Heart left ventricle (tissue), 16 donors: ENCODE measurements around the gene TTLL7. TPM values are rescaled to one million over a fixed set of nuclear protein-coding genes. Genes with fewer than 3 reads are reported as not detected.
"Not testable (repeated sequence)": the region's sequence is repeated elsewhere in the genome, so short reads cannot be mapped to it uniquely, and the experiment has no call there.

Source experiments
- ATAC-seq, 4 donors: fragments of 200-7000 bp; cut with Tn5 transposase; one replicate each; pipeline ENCODE4 v1.9.1; 2020 to 2022; ENCODE audit warnings: moderate library complexity in 4 of 4, mild to moderate bottlenecking in 3 of 4, moderate number of reproducible peaks in 1 of 4
- DNase-seq, 5 donors: peaks; one replicate each; pipeline ENCODE4 v3.0.0-alpha.2; 2020
- H3K27ac ChIP-seq, 12 donors: fragments of 200-600 bp; sonication (generic) in 4 of 12; one replicate each; pipeline versions ENCODE4 v1.5.0 to v1.8.0; 2016 to 2022; ENCODE audit warnings: mild to moderate bottlenecking in 2 of 12
- H3K27me3 ChIP-seq, 9 donors: fragments of 200-600 bp; sonication (generic) in 2 of 9; one replicate each; pipeline versions ENCODE4 v1.5.1 to v1.8.0; 2016 to 2022; ENCODE audit warnings: mild to moderate bottlenecking in 3 of 9
- H3K36me3 ChIP-seq, 9 donors: fragments of 200-600 bp; sonication (generic) in 2 of 9; one replicate each; pipeline versions ENCODE4 v1.5.0 to v1.8.0; 2018 to 2022; ENCODE audit warnings: mild to moderate bottlenecking in 2 of 9
- H3K4me1 ChIP-seq, 12 donors: fragments of 200-600 bp; sonication (generic) in 4 of 12; one replicate each; pipeline versions ENCODE4 v1.5.0 to v1.8.0; 2016 to 2022; ENCODE audit warnings: mild to moderate bottlenecking in 3 of 12
- H3K4me3 ChIP-seq, 12 donors: fragments of 200-600 bp; sonication (generic) in 4 of 12; one replicate each; pipeline versions ENCODE4 v1.5.0 to v1.8.0; 2017 to 2022; ENCODE audit warnings: mild to moderate bottlenecking in 9 of 12, moderate library complexity in 4 of 12
- H3K9me3 ChIP-seq, 12 donors: fragments of 200-600 bp; sonication (generic) in 4 of 12; one replicate each; pipeline versions ENCODE4 v1.5.0 to v1.8.0; 2016 to 2022; ENCODE audit warnings: mild to moderate bottlenecking in 1 of 12
- CTCF ChIP-seq, 12 donors: fragments of 200-600 bp; sonication (generic) in 4 of 12; IDR thresholded peaks; one replicate each; pipeline versions ENCODE4 v1.5.0 to v1.8.0; 2018 to 2022; ENCODE audit warnings: antibody characterized with exemption in 12 of 12, mild to moderate bottlenecking in 5 of 12
- POLR2A ChIP-seq, 2 donors: fragments of 450-650 bp; IDR thresholded peaks; one replicate each; pipeline ENCODE4 v1.6.1; 2017; ENCODE audit warnings: antibody characterized with exemption in 2 of 2, mild to moderate bottlenecking in 2 of 2, moderate library complexity in 2 of 2
- WGBS, 4 donors: extraction: QIAGEN DNeasy Blood & Tissue Kit in 2 of 4; methylation state at CpG; one replicate each; pipeline versions ENCODE4 v1.1.5 to v1.1.7; 2013 to 2018; 5-methylcytosine and 5-hydroxymethylcytosine counted together
- intact Hi-C, 10 donors: fragments of 100-400 bp; cut with DNase I; formaldehyde crosslinking; loops; one replicate each; pipeline versions ENCODE4 v1.11.1 to v1.14.2; 2022
- polyA plus RNA-seq, 2 donors: library from polyadenylated mRNA; stranded (reverse); fragments of 200-250 nt; gene quantifications; one replicate each; pipeline ENCODE4 v1.2.3, GENCODE V29; 2013
- total RNA-seq, 9 donors: library from RNA; depleted of rRNA in 2 of 9; stranded (reverse); fragments of >200 nt in 2 of 9; fragmentation: NEBNext Ultra II Directional in 3 of 9; extraction: Animal tissue kit (Norgen Biotek cat#: 25700) in 3 of 9; gene quantifications; one replicate each; pipeline versions ENCODE4 v1.1.0 to v1.2.4, GENCODE V29; 2016 to 2023
- donor health status: ischemic (EF 13 %, LVEDD 7.1; RV severe dilation, severe dysfunction).
- donor health status: healthy with polysubstance abuse.
- donor health status: DM: no; HTN: yes; CAD: no.
- donor health status: DM: no; HTN: no; CAD: no.
- donor health status: ischemic (EF 25% LVEDD 6.9; RV normal size, moderate dysfunction).
- donor health status: ischemic (EF 25% LVEDD 5.7; RV mildly dilated, moderate dysfunction).
- donor health status: healthy.
- donor health status: DM: yes; HTN: yes; CAD: no.
- donor health status: ischemic (EF 35%, LVEDD 5.7; RV mildly dilated, moderate dysfunction).
- donor health status: nonischemic (EF 11% LVEDD 7.7; RV severe dilation, severe dysfunction).
- donor health status: DM: yes; HTN: yes; CAD: no.
- donor health status: PGD.
- donor health status: ischemic (EF 29% LVEDD 5.4; RV normal size, mild dysfunction).
- donor health status: nonischemic (EF 23%, LVEDD 6.1; RV moderate dilation, normal function).

Gene TTLL7
- total and polyA plus RNA-seq, 11 donors = 0.87 to 12.8 (median 3.2) TPM

GRCh38 chr1:83994111-83994510, 4.8 kb downstream of the TTLL7 start:
- DNase-seq (no peak), ATAC-seq (no peak)
- no peak overlapping the region for H3K4me3 ChIP-seq
- peaks cover 0 to 17% (median 0%) of the 10 kb centered on the region in 9 donors for H3K27me3 ChIP-seq
- H3K27ac ChIP-seq = no peak overlapping the region
- WGBS, 4 donors = 72 to 94% (median 78%) methylated on average over 1 of the region's 1 CpG
- H3K36me3 ChIP-seq = no peaks in the 10 kb centered on the region
- no peaks in the 10 kb centered on the region for H3K9me3 ChIP-seq
- H3K4me1 ChIP-seq = peaks cover 0 to 18% (median 0%) of the 10 kb centered on the region in 12 donors
- intact Hi-C loops = loop anchor here in 2 of 10 donors (10.0 kb wide), 1 partner anchor 131 kb away; no protein-coding TSS in a partner anchor
- TF ChIP-seq POLR2A (IDR thresholded peaks at IDR 0.05) (no peak), CTCF (IDR thresholded peaks at IDR 0.05) (no peak)

- peaks cover 0 to 23% (median 0%) of the 10 kb centered on the region in 12 donors for H3K9me3 ChIP-seq
- TF ChIP-seq CTCF (IDR thresholded peaks at IDR 0.05) (no peak), POLR2A (IDR thresholded peaks at IDR 0.05) (no peak)
- intact Hi-C loops = loop anchor here in 2 of 10 donors (10.0 kb wide), 1 partner anchor 134 kb away; no protein-coding TSS in a partner anchor
- no peak for ATAC-seq
- H3K4me3 ChIP-seq = no peak overlapping the region
- WGBS, 4 donors = 86 to 92% (median 90%) methylated on average over 2 of the region's 2 CpGs
- H3K27me3 ChIP-seq = no peaks in the 10 kb centered on the region
- no peak for DNase-seq
- no peaks in the 10 kb centered on the region for H3K4me1 ChIP-seq
- H3K36me3 ChIP-seq = no peaks in the 10 kb centered on the region
- H3K27ac ChIP-seq = no peak overlapping the region
These were observed 8.2 kb downstream of the TTLL7 start for GRCh38 chr1:83990734-83991133.

- no peak for TF ChIP-seq CTCF (IDR thresholded peaks at IDR 0.05)
- TF ChIP-seq POLR2A (IDR thresholded peaks at IDR 0.05) = no peak
- Histone ChIP-seq H3K4me3 (no peak overlapping the region), H3K27me3 (no peaks in the 10 kb centered on the region), H3K9me3 (peaks cover 0 to 52% (median 5%) of the 10 kb centered on the region in 12 donors), H3K4me1 (no peaks in the 10 kb centered on the region), H3K27ac (no peak overlapping the region), H3K36me3 (no peaks in the 10 kb centered on the region)
- DNase-seq (no peak), ATAC-seq (no peak)
- intact Hi-C loops = no loop called here
- WGBS, 4 donors = 93 to 100% (median 95%) methylated on average over 3 of the region's 3 CpGs
These were observed 13.9 kb downstream of the TTLL7 start for GRCh38 chr1:83985048-83985447.

GRCh38 chr1:83983918-83984317, 15.0 kb downstream of the TTLL7 start:
- 90 to 98% (median 94%) methylated on average over 1 of the region's 1 CpG for WGBS, 4 donors

DNA sequence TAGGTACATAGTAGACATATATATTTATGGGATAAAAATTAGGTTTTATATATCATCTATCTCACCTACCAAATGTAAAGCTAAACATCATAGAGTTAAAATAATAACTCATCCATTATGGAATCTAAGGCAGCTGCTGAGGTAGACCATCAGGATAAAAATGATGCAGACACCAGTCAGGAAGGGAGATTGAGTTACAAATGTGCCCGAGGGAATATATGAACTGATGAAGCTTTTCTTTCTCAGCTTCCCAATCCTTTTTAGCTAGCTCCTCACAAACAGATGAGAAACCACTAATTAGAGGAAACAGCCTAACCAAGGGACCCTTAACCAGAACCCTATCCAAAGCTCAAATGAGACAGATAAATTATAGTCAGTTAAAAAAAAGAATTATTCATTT, 20.9 kb downstream of the TTLL7 start:
- 81 to 86% (median 85%) methylated on average over 1 of the region's 1 CpG for WGBS, 4 donors

More at GRCh38 chr1:83983918-83984317, 15.0 kb downstream of the TTLL7 start:
- H3K4me3 ChIP-seq, H3K36me3 ChIP-seq, DNase-seq, H3K27ac ChIP-seq, ATAC-seq, H3K27me3 ChIP-seq, H3K4me1 ChIP-seq, intact Hi-C loops: not testable (repeated sequence)
- peaks cover 0 to 52% (median 5%) of the 10 kb centered on the region in 12 donors for H3K9me3 ChIP-seq

More for the DNA sequence above, 20.9 kb downstream of the TTLL7 start:
- Histone ChIP-seq H3K9me3 (peaks cover 0 to 13% (median 0%) of the 10 kb centered on the region in 12 donors), H3K27ac (no peak overlapping the region), H3K27me3 (no peaks in the 10 kb centered on the region), H3K36me3 (no peaks in the 10 kb centered on the region), H3K4me3 (no peak overlapping the region), H3K4me1 (no peaks in the 10 kb centered on the region)
- intact Hi-C loops = no loop called here
- DNase-seq = no peak
- TF ChIP-seq CTCF (IDR thresholded peaks at IDR 0.05) = no peak
- TF ChIP-seq POLR2A (IDR thresholded peaks at IDR 0.05) = no peak
- ATAC-seq = no peak
